Mesodermal cell (in vitro differentiated cells): ENCODE measurements around the gene B3GLCT.

Experiments
- H3K27ac ChIP-seq: 2 replicates; pipeline ENCODE4 v1.7.0; 2013; ENCODE audit warnings: mild to moderate bottlenecking, low read depth, low read length, moderate library complexity; ENCODE audit not compliant: severe bottlenecking
- H3K36me3 ChIP-seq: 2 replicates; pipeline ENCODE4 v1.7.1; 2013; ENCODE audit warnings: mild to moderate bottlenecking, low read length, moderate library complexity; ENCODE audit not compliant: control insufficient read depth, insufficient read depth
- H3K4me1 ChIP-seq: one replicate; pipeline ENCODE4 v1.7.1; 2013; ENCODE audit warnings: mild to moderate bottlenecking, low read length; ENCODE audit not compliant: insufficient read depth, control insufficient read depth, poor library complexity, severe bottlenecking
- H3K4me3 ChIP-seq: 2 replicates; pipeline ENCODE4 v1.7.0; 2013; ENCODE audit warnings: low read length, control low read depth, mild to moderate bottlenecking; ENCODE audit not compliant: insufficient read depth, poor library complexity, severe bottlenecking; ENCODE audit errors: extremely low read depth
- H3K9me3 ChIP-seq: 2 replicates; pipeline ENCODE4 v1.7.1; 2013; ENCODE audit warnings: mild to moderate bottlenecking, low read length, moderate library complexity; ENCODE audit not compliant: control insufficient read depth
- WGBS, 2 experiments: methylation state at CpG; one replicate each; pipeline ENCODE4 v1.1.5; 2013; ENCODE audit warnings: missing lambda C conversion rate in 2 of 2; ENCODE audit not compliant: insufficient coverage in 2 of 2; 5-methylcytosine and 5-hydroxymethylcytosine counted together

B3GLCT gene

DNA sequence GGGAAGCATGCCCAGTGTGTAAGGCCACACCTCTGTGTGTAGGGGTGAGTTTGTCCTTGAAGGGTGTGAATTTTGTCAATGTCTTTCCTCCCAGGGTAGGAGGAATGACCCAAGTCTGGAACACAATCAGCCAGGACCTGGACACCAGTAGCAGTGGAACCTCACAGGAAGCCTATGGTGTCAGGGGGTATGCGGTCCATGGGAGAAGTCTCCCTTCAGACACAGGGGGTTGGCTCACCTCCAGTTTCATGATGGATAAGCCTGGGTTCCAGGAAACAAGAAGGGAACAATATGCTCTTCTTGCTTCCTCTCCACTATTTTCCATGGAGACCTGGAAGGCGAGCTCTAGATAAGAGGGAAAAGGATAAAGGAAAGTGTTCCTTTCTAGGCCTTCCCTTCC is 23.9 kb downstream of the B3GLCT start:
- WGBS, 2 experiments = 100% methylated on average over 1 of the region's 2 CpGs
- H3K4me1 ChIP-seq = peaks cover 14% of the 10 kb centered on the region
- H3K36me3 ChIP-seq = peaks cover 9% of the 10 kb centered on the region

GRCh38 chr13:31224174-31224669 is 24.4 kb downstream of the B3GLCT start:
- peaks cover 14% of the 10 kb centered on the region for H3K4me1 ChIP-seq
- no peak overlapping the region for H3K27ac ChIP-seq
- H3K4me3 ChIP-seq = no peak overlapping the region
- no peaks in the 10 kb centered on the region for H3K9me3 ChIP-seq
- 90 to 95% methylated on average over 2 to 3 of the region's 5 CpGs for WGBS, 2 experiments
- H3K36me3 ChIP-seq = peaks cover 9% of the 10 kb centered on the region

More for the DNA sequence above, 23.9 kb downstream of the B3GLCT start:
- no peak overlapping the region for H3K27ac ChIP-seq
- no peaks in the 10 kb centered on the region for H3K9me3 ChIP-seq
- H3K4me3 ChIP-seq = no peak overlapping the region

DNA sequence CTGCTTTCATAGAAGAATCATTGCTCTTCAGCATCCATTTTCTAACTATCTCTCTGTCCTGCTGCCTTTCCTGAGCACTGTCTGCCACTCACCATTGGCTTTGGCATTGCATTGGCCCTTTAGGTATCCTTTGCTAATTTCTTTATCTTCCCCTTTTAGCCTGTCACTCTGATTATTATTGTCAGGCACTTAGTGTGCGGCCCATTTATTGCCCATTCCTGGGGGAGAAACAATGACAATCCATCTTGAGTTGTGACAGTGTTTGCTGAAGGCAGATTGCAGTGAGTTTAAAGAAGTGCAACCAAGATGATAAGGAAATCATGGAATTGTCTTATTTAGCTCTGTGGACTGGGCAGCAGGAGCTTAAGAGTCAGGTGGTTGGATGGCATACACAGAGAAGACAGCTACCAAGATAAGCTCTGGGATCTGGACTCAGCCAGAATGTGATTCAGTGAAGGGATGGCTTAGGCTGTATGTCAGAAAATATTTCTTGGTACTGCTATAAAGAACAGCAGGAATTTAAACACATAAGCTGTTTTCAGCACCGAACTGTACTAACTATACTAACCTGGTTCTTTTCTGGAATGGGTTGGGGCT is 25.3 kb downstream of the B3GLCT start:
- no peaks in the 10 kb centered on the region for H3K9me3 ChIP-seq
- H3K36me3 ChIP-seq = peaks cover 9% of the 10 kb centered on the region
- no peak overlapping the region for H3K4me3 ChIP-seq
- H3K4me1 ChIP-seq = peaks cover 14% of the 10 kb centered on the region
- WGBS, 2 experiments = 71 to 100% methylated on average over 1 to 2 of the region's 2 CpGs
- no peak overlapping the region for H3K27ac ChIP-seq

DNA sequence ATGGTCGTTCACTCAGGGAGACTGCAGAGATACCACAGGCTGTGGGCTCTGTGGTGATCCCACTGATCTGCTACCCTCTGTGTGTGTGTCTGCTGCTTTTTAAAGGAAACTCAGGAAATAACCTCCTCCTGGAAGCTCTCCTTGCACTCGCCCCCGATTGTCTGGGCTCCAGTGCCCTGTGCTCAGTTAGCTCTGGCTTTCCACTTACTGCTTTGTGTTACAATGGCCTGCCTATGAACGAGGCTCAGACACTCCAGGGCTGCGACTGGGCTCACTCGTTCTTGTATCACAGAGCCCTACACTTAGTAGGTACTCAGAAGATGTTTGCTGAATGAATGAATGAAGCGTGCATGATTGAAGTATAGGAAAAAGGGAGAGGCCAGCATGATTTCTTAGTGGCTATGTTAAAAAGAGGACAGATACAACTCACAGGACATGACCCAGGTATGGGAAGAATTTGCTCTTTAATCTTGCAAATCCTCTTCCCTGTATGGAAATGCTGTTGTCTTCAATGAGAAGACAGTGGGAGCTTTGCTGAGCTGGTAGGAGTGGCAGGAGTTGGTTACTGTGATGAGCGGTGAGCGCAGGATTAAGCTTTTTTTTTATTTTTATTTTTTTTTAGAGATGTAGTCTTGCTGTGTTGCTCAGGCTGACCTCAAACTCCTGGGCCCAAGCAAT is 26.4 kb downstream of the B3GLCT start:
- Histone ChIP-seq H3K9me3 (no peaks in the 10 kb centered on the region), H3K4me3 (no peak overlapping the region), H3K27ac (peak overlapping the region; percentile 43), H3K36me3 (peaks cover 9% of the 10 kb centered on the region), H3K4me1 (peaks cover 14% of the 10 kb centered on the region)
- 53 to 65% methylated on average over 7 to 9 of the region's 9 CpGs for WGBS, 2 experiments

GRCh38 chr13:31227063-31227462 is 27.3 kb downstream of the B3GLCT start:
- Histone ChIP-seq H3K36me3 (peaks cover 9% of the 10 kb centered on the region), H3K27ac (no peak overlapping the region), H3K4me3 (no peak overlapping the region), H3K9me3 (no peaks in the 10 kb centered on the region), H3K4me1 (peaks cover 14% of the 10 kb centered on the region)

GRCh38 chr13:31227870-31228269 is 28.1 kb downstream of the B3GLCT start:
- no peaks in the 10 kb centered on the region for H3K9me3 ChIP-seq
- WGBS, 2 experiments = 87 to 89% methylated on average over 8 of the region's 8 CpGs

GRCh38 chr13:31234729-31235128 is 35.0 kb downstream of the B3GLCT start:
- Histone ChIP-seq H3K27ac (no peak overlapping the region), H3K4me3 (no peak overlapping the region), H3K4me1 (no peaks in the 10 kb centered on the region), H3K9me3 (no peaks in the 10 kb centered on the region), H3K36me3 (no peaks in the 10 kb centered on the region)
- 81 to 82% methylated on average over 5 to 6 of the region's 6 CpGs for WGBS, 2 experiments

More at GRCh38 chr13:31227870-31228269, 28.1 kb downstream of the B3GLCT start:
- peaks cover 9% of the 10 kb centered on the region for H3K36me3 ChIP-seq
- peaks cover 14% of the 10 kb centered on the region for H3K4me1 ChIP-seq
- H3K4me3 ChIP-seq = no peak overlapping the region
- no peak overlapping the region for H3K27ac ChIP-seq

GRCh38 chr13:31236211-31236786 is 36.5 kb downstream of the B3GLCT start:
- Histone ChIP-seq H3K4me3 (no peak overlapping the region), H3K27ac (no peak overlapping the region), H3K9me3 (no peaks in the 10 kb centered on the region), H3K4me1 (no peaks in the 10 kb centered on the region), H3K36me3 (peaks cover 3% of the 10 kb centered on the region)
- 93 to 94% methylated on average over 2 of the region's 3 CpGs for WGBS, 2 experiments

DNA sequence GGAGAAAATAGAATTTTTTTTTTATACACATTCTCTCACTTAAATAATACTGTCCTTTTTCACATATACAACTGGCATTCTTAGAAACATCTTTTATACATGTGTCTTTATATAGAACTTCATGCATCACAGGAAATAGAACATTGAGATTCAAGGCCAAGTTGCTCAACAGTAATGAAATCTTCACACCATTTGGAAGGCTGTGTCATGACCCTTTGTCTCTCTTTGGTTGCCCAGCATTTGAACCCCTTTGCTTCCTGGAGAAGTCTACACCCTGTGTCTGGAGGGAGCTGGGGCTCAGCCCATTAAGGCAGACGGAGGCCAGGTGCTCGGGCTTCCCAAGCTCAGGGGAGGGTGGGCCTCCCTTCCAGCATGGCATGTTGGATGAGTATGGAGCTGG is 41.1 kb downstream of the B3GLCT start:
- H3K4me1 ChIP-seq = no peaks in the 10 kb centered on the region
- H3K27ac ChIP-seq = no peak overlapping the region
- H3K9me3 ChIP-seq = no peaks in the 10 kb centered on the region
- no peak overlapping the region for H3K4me3 ChIP-seq
- H3K36me3 ChIP-seq = peaks cover 4% of the 10 kb centered on the region
- 92 to 100% methylated on average over 2 of the region's 2 CpGs for WGBS, 2 experiments

GRCh38 chr13:31242367-31242766 is 42.6 kb downstream of the B3GLCT start:
- Histone ChIP-seq H3K27ac (no peak overlapping the region), H3K4me1 (no peaks in the 10 kb centered on the region), H3K36me3 (peaks cover 4% of the 10 kb centered on the region), H3K4me3 (no peak overlapping the region), H3K9me3 (no peaks in the 10 kb centered on the region)
- WGBS, 2 experiments = no CpG with 5 or more reads among the region's 2 CpGs

- H3K9me3 ChIP-seq = no peaks in the 10 kb centered on the region
- no peak overlapping the region for H3K27ac ChIP-seq
- H3K4me3 ChIP-seq = no peak overlapping the region
- no CpG with 5 or more reads among the region's 1 CpG for WGBS, 2 experiments
- H3K4me1 ChIP-seq = no peaks in the 10 kb centered on the region
- H3K36me3 ChIP-seq = peaks cover 4% of the 10 kb centered on the region
Observed at GRCh38 chr13:31242916-31243315, 43.1 kb downstream of the B3GLCT start.
